Measurements from ENCODE around the gene KCNJ12. TPM values are rescaled to one million over a fixed set of nuclear protein-coding genes. Genes with fewer than 3 reads are reported as not detected.

The KCNJ12 gene
- total and polyA plus RNA-seq, 2 of the 13 experiments (the other 11 are each of a cell fraction or from before 2014, with no cell fraction given) = not detected

DNA sequence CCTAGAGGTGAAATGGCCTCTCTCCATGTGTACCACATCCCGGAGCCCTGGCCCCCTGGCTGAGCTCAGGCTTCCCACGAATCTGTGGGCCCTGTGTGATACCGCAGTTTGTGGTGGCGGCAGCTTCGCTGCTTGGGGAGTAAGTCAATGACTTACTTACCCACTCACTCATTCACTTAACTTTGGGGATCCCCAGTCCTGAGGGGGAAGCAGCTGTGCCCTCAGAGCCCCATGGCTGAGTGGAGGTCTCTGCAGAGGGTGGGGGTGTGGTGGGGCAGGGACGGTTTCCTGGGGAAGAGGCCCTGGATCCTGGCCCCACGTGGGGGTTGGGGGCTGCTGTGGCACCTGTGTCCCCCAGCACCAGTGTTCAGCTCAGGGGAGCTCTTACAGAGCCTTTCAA is 13.2 kb downstream of the KCNJ12 start:
- DNase-seq (ENCODE audit: low spot score) (no peak), FAIRE-seq (no peak), ATAC-seq (no peak)
- no peak overlapping the region for H3K4me3 ChIP-seq (replicated peaks in 1 of 3; ENCODE audit: insufficient read depth in 1 of 3, low read depth in 2 of 3, low read length in 3 of 3)
- no peak overlapping the region for H2AFZ ChIP-seq (ENCODE audit: low read length)
- no peak overlapping the region for H3K27ac ChIP-seq (ENCODE audit: extremely low read length, insufficient read depth, low read length)
- peaks cover 8 to 49% of the 10 kb centered on the region in 2 experiments; a peak in 3 of 5 replicates for H3K27me3 ChIP-seq (ENCODE audit: control insufficient read depth in 1 of 2, insufficient read depth in 2 of 2, low read length in 2 of 2)
- no peaks in the 10 kb centered on the region for H3K36me3 ChIP-seq (replicated peaks in 1 of 2; ENCODE audit: control insufficient read depth in 1 of 2, insufficient read depth in 2 of 2, low read length in 2 of 2)
- H3K9ac ChIP-seq (ENCODE audit: insufficient read depth, low read depth, low read length) = no peak overlapping the region
- POLR2A ChIA-PET = no interaction called here
- WGBS (ENCODE audit: low lambda C conversion rate) = no CpG with 5 or more reads among the region's 7 CpGs
- in situ Hi-C loops (cut with HindIII; ENCODE audit: extremely low pct_ligation_motif_present, low pct_unique_long_range_greater_than_20kb) = no loop called here
- intact Hi-C loops (cut with micrococcal nuclease; ENCODE audit: unreplicated experiment) = no loop called here
- CTCF ChIA-PET (ENCODE audit: low intra/inter-chr PET ratio, low total read pairs) = no interaction called here
- H4K20me1 ChIP-seq (ENCODE audit: insufficient read depth, low read length) = no peaks in the 10 kb centered on the region
- no peaks in the 10 kb centered on the region for H3K9me3 ChIP-seq (ENCODE audit: low read length)
- H3K4me1 ChIP-seq (ENCODE audit: insufficient read depth, low read length) = no peaks in the 10 kb centered on the region
- no peak for TF ChIP-seq HIVEP1 (CRISPR knock-in tag; IDR thresholded peaks at IDR 0.05)
- TF ChIP-seq TBX3 (IDR thresholded peaks at IDR 0.05; ENCODE audit: borderline replicate concordance) = no peak
- TF ChIP-seq RNF2 (conservative IDR thresholded peaks at IDR 0.05; ENCODE audit: low read depth) = no peak
- TF ChIP-seq SP1 (IDR thresholded peaks at IDR 0.05) = no peak
- TF ChIP-seq SP1 (CRISPR knock-in tag; IDR thresholded peaks at IDR 0.05) = no peak
- TF ChIP-seq TBX2 (CRISPR knock-in tag; IDR thresholded peaks at IDR 0.05; ENCODE audit: borderline replicate concordance) = no peak
- no peak for TF ChIP-seq ZSCAN22 (CRISPR knock-in tag; IDR thresholded peaks at IDR 0.05)
- TF ChIP-seq, protein P1, sequence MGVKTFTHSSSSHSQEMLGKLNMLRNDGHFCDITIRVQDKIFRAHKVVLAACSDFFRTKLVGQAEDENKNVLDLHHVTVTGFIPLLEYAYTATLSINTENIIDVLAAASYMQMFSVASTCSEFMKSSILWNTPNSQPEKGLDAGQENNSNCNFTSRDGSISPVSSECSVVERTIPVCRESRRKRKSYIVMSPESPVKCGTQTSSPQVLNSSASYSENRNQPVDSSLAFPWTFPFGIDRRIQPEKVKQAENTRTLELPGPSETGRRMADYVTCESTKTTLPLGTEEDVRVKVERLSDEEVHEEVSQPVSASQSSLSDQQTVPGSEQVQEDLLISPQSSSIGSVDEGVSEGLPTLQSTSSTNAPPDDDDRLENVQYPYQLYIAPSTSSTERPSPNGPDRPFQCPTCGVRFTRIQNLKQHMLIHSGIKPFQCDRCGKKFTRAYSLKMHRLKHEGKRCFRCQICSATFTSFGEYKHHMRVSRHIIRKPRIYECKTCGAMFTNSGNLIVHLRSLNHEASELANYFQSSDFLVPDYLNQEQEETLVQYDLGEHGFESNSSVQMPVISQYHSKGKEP (CRISPR knock-in tag; IDR thresholded peaks at IDR 0.05) = no peak
- TF ChIP-seq, protein P2, sequence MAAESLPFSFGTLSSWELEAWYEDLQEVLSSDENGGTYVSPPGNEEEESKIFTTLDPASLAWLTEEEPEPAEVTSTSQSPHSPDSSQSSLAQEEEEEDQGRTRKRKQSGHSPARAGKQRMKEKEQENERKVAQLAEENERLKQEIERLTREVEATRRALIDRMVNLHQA (CRISPR knock-in tag; IDR thresholded peaks at IDR 0.05) = no peak
- TF ChIP-seq, protein P3, sequence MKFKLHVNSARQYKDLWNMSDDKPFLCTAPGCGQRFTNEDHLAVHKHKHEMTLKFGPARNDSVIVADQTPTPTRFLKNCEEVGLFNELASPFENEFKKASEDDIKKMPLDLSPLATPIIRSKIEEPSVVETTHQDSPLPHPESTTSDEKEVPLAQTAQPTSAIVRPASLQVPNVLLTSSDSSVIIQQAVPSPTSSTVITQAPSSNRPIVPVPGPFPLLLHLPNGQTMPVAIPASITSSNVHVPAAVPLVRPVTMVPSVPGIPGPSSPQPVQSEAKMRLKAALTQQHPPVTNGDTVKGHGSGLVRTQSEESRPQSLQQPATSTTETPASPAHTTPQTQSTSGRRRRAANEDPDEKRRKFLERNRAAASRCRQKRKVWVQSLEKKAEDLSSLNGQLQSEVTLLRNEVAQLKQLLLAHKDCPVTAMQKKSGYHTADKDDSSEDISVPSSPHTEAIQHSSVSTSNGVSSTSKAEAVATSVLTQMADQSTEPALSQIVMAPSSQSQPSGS (CRISPR knock-in tag; IDR thresholded peaks at IDR 0.05) = no peak
- no peak for TF ChIP-seq ZNF598 (CRISPR knock-in tag; IDR thresholded peaks at IDR 0.05; ENCODE audit: borderline replicate concordance)
- no peak for TF ChIP-seq ZNF768 (CRISPR knock-in tag; IDR thresholded peaks at IDR 0.05)
- no peak for TF ChIP-seq HES4 (CRISPR knock-in tag; IDR thresholded peaks at IDR 0.05; ENCODE audit: borderline replicate concordance)
- TF ChIP-seq, protein P4, sequence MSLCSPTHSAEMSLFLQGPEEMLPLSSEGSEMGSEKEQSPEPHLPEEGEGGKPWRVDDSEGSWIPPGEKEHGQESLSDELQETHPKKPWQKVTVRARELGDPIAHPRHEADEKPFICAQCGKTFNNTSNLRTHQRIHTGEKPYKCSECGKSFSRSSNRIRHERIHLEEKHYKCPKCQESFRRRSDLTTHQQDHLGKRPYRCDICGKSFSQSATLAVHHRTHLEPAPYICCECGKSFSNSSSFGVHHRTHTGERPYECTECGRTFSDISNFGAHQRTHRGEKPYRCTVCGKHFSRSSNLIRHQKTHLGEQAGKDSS (CRISPR knock-in tag; IDR thresholded peaks at IDR 0.05; ENCODE audit: borderline replicate concordance, low read depth) = no peak
- TF ChIP-seq HMGA1 (CRISPR knock-in tag; conservative IDR thresholded peaks at IDR 0.05) = no peak
- TF ChIP-seq ZMYM3 (CRISPR knock-in tag; IDR thresholded peaks at IDR 0.05) = no peak
- no peak for TF ChIP-seq POLR2G (IDR thresholded peaks at IDR 0.05; ENCODE audit: low read depth, low read length)
- no peak for TF ChIP-seq MXD4 (CRISPR knock-in tag; IDR thresholded peaks at IDR 0.05)
- no peak for TF ChIP-seq JDP2 (CRISPR knock-in tag; IDR thresholded peaks at IDR 0.05; ENCODE audit: borderline replicate concordance)
- TF ChIP-seq ZNF572 (CRISPR knock-in tag; IDR thresholded peaks at IDR 0.05) = no peak
- TF ChIP-seq KLF15 (CRISPR knock-in tag; IDR thresholded peaks at IDR 0.05; ENCODE audit: borderline replicate concordance) = no peak
- no peak overlapping the region for H3K4me2 ChIP-seq (ENCODE audit: low read depth, low read length)
- no peaks in the 10 kb centered on the region for H3K79me2 ChIP-seq (ENCODE audit: insufficient read depth, low read length)
- no TSS peak for BruUV-seq (replicated peaks)

Measured in HepG2 (cell line).